ENCODE data around the gene UBL4A. TPM values are rescaled to one million over a fixed set of nuclear protein-coding genes. Genes with fewer than 3 reads are reported as not detected.

The UBL4A gene
- polyA plus RNA-seq, 2 of the 4 experiments (the other 2 are of a cell fraction): 26.4 to 37.7 TPM

GRCh38 chrX:154509455-154509854, 23.0 kb upstream of the UBL4A start:
- FAIRE-seq: no peak
- 95% methylated on average over 5 of the region's 5 CpGs for WGBS (ENCODE audit: missing lambda C conversion rate)
- H3K4me3 ChIP-seq: no peak overlapping the region
- H3K9me3 ChIP-seq: no peaks in the 10 kb centered on the region
- CTCF ChIA-PET: no interaction called here
- TF ChIP-seq FOSB (CRISPR knock-in tag; IDR thresholded peaks at IDR 0.05): no peak
- no peak for TF ChIP-seq JUNB (IDR thresholded peaks at IDR 0.05)
- no peak for TF ChIP-seq CTCF (IDR thresholded peaks at IDR 0.05)
- TF ChIP-seq HMGXB4 (CRISPR knock-in tag; IDR thresholded peaks at IDR 0.05; ENCODE audit: borderline replicate concordance): no peak
- TF ChIP-seq MAFK (IDR thresholded peaks at IDR 0.05; ENCODE audit: partially characterized antibody): no peak
- no peak for TF ChIP-seq KDM5A (IDR thresholded peaks at IDR 0.05)
- no peak for TF ChIP-seq CHD2 (IDR thresholded peaks at IDR 0.05; ENCODE audit: low read length, partially characterized antibody)
- TF ChIP-seq MYC (IDR thresholded peaks at IDR 0.05; ENCODE audit: borderline replicate concordance, low read length): no peak
- no peak for TF ChIP-seq USF2 (IDR thresholded peaks at IDR 0.05)
- POLR2A ChIA-PET: no interaction called here
- no peak for ATAC-seq
- no peak overlapping the region for H3K27ac ChIP-seq
- H3K4me2 ChIP-seq: no peak overlapping the region
- no peaks in the 10 kb centered on the region for H3K4me1 ChIP-seq
- DNase-seq (ENCODE audit: low read depth in 1 of 2, low spot score in 1 of 2): no peak

GRCh38 chrX:154508384-154508745, 21.9 kb upstream of the UBL4A start:
- Histone ChIP-seq H3K4me1 (no peaks in the 10 kb centered on the region), H3K4me2 (no peak overlapping the region), H3K9me3 (no peaks in the 10 kb centered on the region), H3K27ac (no peak overlapping the region), H3K4me3 (no peak overlapping the region)
- FAIRE-seq: no peak
- no peak for TF ChIP-seq NPAS2 (CRISPR knock-in tag; IDR thresholded peaks at IDR 0.05; ENCODE audit: borderline replicate concordance)
- no peak for TF ChIP-seq MYC (IDR thresholded peaks at IDR 0.05; ENCODE audit: borderline replicate concordance, low read length)
- 100% methylated on average over 3 of the region's 13 CpGs for WGBS (ENCODE audit: missing lambda C conversion rate)
- no peak for ATAC-seq
- ChIA-PET POLR2A (no interaction called here), CTCF (no interaction called here)
- no peak for DNase-seq (ENCODE audit: low read depth in 1 of 2, low spot score in 1 of 2)

- WGBS (ENCODE audit: missing lambda C conversion rate): 92% methylated on average over 19 of the region's 24 CpGs
- H3K4me1 ChIP-seq: no peaks in the 10 kb centered on the region
- no peak overlapping the region for H3K27ac ChIP-seq
- no peaks in the 10 kb centered on the region for H3K9me3 ChIP-seq
- no peak for TF ChIP-seq EHMT2 (IDR thresholded peaks at IDR 0.05; ENCODE audit: low read depth)
- no peak for TF ChIP-seq ZFP36 (IDR thresholded peaks at IDR 0.05; ENCODE audit: borderline replicate concordance, partially characterized antibody)
- no peak for TF ChIP-seq HDAC2 (IDR thresholded peaks at IDR 0.05)
- TF ChIP-seq KDM1A (IDR thresholded peaks at IDR 0.05; ENCODE audit: low read depth): no peak
- TF ChIP-seq USF2 (IDR thresholded peaks at IDR 0.05): no peak
- no peak for TF ChIP-seq TP53 (CRISPR knock-in tag; IDR thresholded peaks at IDR 0.05)
- TF ChIP-seq SMC3 (IDR thresholded peaks at IDR 0.05): no peak
- no peak for ATAC-seq
- ChIA-PET POLR2A (interaction anchor here (1.0 to 1.8 kb wide), 2 partner anchors 8 to 10 kb away, joined by 4 to 8 read pairs; partner anchors contain the start of gene FAM3A), CTCF (interaction anchor here (0.5 to 1.0 kb wide), 2 partner anchors 12 to 132 kb away, joined by 3 read pairs; no protein-coding TSS in a partner anchor)
- no peak for DNase-seq (ENCODE audit: low read depth in 1 of 2, low spot score in 1 of 2)
- no peak for FAIRE-seq
- no peak overlapping the region for H3K4me2 ChIP-seq
- no peak overlapping the region for H3K4me3 ChIP-seq
Observed at GRCh38 chrX:154507673-154508383, 21.4 kb upstream of the UBL4A start.

Data from A549 (cell line).